CD4-positive, alpha-beta T cell treated with Interleukin-21 for 1 hour (primary cell): ENCODE measurements around the gene GDF15.
A peak's percentile ranks its signal among the peaks of the same experiment; 100 is the strongest.
"Not testable (repeated sequence)": the region's sequence is repeated elsewhere in the genome, so short reads cannot be mapped to it uniquely, and the experiment has no call there.

ENCODE experiments used
- DNase-seq: peaks from one replicate; pipeline ENCODE4 v3.0.0-alpha.2; 2020

GDF15 gene

DNA sequence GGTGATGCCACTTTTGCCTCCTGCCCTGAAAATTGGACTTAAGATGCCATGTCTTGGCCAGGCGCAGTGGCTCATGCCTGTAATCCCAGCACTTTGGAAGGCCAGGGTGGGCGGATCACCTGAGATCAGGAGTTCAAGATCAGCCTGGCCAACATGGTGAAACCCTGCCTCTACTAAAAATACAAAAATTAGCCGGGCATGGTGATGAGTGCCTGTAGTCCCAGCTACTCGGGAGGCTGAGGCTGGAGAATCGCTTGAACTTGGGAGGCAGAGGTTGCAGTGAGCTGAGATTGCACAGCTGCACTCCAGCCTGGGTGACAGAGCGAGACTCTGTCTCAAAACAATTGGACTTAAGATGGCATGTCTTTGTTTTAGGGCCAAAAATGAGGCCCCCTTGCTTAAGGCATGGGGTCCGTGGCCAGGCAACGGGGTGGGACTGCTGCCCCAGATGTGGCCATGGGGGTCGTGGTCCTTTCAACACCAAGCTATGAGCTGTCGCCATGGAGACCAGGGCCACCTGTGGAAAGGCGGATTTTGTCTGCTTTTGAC is 21.6 kb upstream of the GDF15 start:
- not testable (repeated sequence) for DNase-seq

DNA sequence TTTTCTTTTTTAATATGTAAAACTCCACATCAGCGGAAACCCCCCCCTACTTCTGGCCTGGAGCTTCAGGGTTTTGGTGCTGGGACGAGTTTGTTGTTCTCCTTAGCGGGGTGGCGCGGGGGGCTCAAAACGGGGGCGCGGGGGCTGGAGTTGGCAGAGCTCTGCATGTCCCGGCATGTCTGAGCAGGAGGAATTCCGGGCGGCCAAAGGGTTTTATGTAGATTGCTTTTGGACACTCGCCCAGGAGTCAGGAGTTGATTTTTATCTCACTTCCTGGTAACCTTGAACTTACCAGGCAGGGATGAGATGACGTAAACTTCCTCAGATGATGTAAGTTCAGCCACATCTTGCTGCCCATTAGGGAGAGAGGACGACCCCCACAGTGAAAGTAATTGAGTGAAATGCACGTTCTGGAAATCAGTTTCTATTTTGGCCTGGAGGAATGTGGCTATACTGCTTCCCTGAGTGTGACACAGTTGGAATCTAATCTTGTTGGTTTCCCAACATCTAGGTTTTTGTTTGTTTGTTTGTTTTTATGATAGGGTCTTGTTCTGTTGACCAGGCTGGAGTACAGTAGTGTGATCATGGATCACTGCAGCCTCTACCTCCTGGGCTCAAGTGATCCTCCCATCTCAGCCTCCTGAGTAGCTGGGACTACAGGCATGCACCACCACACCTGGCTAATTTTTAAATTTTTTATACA is 21.0 kb upstream of the GDF15 start:
- DNase-seq = no peak

GRCh38 chr19:18366021-18366435 is 19.9 kb upstream of the GDF15 start:
- no peak for DNase-seq

DNA sequence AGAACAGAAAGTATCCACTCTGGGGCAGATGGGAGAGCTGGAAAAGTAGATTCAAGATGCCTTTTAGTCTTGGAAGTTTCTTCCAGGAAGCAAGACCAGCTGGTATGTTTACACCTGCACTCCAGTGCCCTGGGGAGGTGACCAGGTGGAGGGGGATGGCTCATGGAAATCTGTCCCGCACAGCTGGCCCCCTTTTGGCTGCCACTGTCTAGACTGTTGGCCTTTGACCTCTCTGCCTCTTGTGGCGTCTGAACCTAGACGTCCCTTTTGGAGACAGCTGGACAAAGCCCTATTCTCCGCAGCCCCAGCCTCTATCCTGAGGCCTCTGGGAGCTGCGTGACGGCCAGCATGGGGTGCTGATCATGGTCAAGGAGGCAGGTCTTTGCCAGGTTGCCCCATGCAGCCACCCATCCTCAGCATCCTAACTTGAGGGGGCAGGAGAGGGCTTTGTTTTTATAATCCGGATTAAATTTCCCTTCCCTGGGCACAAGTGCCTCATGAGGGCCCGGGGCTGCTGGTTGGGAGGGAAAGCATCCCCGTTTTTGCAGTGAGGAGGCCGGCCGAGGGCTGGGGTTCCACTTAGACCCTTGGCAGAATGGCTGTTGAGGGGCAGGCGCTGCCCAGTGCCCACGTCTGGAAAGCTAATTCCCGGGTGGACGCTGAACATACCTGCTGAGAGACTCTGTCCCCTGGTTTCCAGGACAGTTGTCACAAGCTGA is 17.3 kb upstream of the GDF15 start:
- no peak for DNase-seq

GRCh38 chr19:18373407-18373891 is 12.5 kb upstream of the GDF15 start:
- no peak for DNase-seq

DNA sequence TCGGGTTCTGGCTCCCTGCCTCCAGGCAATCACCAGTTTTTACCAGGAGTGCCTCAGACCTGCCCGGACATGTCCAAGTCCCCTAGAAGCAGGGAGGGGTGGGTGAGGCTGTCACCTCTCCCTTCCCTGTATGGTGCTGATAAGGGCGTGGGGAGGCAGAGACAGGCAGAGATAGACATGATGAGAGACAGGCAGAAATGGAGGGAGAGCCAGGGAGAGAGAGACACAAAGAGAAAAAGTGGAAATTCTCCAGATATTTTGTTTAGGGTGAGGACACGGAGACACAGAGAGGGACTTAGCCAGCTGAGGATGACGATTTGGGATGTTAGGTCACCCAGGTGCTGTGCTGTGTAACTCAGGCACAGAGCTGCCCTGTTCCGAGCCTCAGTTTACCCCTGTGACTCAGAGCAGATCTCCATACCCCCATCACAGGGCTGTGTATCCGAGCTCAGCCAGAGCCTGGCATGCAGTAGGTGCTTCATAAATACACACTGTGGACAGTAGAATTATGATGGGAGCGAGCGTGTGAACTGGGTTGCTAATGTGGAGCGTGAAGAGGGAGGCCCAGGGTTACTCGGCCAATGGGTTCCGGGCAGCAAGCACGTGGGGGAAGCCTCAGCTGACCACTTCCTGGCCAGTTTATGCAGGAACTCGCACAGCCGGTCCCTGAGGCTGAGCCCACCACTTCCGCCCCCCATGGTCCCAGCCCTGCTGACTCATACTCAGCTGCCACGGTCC is 11.9 kb upstream of the GDF15 start:
- peak; percentile 67 for DNase-seq

DNA sequence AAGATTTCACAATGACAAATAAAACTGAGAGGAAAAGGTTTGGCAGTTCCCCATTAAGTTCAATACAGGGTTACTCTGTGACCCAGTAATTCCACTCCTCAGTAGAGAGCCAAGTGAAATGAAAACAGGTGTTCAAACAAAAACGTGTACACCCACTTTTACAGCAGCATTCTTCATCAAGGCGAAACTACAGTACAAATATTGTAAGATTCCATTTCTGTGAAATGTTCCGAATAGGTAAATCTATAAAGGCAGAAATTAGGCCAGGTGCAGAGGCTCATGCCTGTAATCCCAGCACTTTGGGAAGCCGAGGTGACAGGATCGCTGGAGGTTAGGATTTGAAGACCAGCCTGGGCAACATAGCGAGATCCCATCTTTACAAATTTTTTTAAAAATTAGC is 8.9 kb upstream of the GDF15 start:
- DNase-seq = no peak

DNA sequence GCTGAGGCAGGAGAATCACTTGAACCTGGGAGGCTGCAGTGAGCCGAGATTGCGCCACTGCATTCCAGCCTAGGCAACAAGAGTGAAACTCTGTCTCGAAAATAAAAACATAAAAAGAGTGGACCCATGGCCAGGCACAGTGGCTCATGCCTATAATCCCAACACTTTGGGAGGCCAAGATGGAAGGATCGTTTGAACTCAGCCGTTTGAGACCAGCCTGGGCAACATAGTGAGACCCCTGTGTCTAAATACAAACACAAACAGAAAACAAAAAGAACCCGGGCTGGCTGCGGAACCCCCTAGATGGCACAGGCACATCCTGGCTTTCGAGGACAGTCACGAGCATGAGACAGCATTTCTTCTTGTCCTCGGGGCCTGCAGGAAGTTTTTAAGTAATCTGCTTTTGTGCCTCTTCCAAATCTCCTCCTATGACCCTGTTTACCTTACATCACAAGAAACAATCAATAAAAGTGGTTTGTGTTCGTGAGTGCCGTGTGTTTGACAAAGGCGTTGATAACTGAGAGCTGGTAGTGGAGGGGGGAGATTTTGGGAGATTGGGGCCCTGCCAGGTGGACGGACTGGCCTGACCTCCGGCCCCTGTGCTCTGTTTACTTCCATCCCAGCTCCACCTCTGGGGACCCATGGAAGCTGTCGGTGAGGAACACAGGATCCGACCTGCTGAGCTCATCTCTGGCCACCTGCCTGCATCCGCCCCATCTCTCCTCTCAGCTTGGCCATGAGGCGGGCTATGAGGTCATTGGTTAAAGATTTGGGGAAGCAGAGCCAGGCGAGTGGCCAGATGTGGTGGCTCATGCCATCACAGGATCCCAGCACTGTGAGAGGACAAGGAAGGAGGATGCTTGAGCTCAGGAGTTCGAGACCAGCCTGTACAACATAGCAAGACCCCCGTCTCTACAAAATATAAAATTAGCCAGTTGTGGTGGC is 5.9 kb upstream of the GDF15 start:
- no peak for DNase-seq

GRCh38 chr19:18380843-18381242 is 5.1 kb upstream of the GDF15 start:
- DNase-seq = no peak

GRCh38 chr19:18383622-18384021 is 2.3 kb upstream of the GDF15 start:
- not testable (repeated sequence) for DNase-seq

DNA sequence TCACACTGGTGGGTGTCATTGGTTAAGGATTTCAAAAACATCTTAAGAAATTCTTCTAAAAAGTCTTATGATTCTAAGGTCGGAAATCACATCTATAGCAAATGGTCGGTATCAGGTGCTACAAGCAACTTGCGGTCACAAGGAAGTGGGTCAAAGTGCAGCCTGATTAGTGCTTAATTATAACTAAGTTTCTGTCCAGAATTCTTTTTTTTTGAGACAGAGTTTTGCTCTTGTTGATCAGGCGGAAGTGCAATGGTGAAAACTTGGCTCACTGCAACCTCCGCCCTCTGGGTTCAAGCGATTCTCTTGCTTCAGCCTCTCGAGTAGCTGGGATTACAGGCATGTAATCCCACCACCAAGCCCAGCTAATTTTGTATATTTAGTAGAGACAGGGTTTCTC is 1.2 kb upstream of the GDF15 start:
- DNase-seq = no peak

DNA sequence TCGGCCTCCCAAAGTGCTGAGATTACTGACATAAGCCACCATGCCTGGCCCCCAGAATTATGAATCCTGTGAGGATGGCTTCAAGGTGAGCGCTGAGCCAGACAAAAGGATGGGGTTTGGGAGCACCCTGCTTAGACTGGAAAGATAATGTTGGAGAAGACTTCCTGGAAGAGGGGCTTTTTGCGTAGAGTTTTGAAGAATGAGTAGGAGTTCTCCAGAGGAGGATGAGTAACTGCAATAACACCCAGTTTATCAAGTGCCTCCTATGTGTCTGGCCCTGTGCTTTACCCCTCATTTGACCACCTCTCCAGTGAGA is 641 bp upstream of the GDF15 start:
- no peak for DNase-seq

DNA sequence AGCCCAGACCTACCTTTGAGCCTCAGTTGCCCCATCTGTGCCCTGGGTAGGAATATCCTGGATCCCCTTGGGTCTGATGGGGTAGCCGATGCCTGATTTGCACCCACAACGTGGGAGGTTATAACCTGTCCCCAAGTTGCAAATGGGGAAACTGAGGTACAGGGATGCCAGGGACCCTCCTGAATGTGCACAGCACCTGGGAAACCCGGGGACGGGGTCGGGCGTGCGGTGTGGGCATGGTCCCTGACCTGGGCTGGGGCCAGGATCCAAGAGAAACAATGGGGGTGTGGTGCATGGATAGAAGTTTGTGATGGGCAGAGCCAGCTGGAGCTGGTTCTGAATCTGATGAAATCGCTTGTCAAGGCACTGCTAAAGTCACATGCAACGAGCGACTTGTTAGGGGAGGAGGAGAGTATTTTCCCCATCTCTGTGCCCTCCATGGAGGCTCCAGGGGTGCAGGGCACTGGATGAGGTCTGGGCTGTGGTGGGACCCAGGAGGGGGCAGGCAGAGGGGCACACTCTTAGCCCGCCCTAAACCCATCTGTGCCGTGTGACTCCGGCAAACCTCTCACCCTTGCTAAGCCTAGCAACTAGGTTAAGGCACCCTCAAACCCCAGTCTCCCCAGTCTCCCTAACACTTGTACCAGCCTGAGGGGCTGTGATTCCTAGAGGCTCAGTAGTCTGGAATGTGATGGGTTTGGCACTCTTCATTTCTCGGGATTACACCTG is 749 bp downstream of the GDF15 start:
- DNase-seq = no peak

- DNase-seq = peak; percentile 85
Measured at GRCh38 chr19:18388100-18388959, 2.4 kb downstream of the GDF15 start.

- DNase-seq = no peak
Measured at GRCh38 chr19:18388960-18389725, 3.2 kb downstream of the GDF15 start.

DNA sequence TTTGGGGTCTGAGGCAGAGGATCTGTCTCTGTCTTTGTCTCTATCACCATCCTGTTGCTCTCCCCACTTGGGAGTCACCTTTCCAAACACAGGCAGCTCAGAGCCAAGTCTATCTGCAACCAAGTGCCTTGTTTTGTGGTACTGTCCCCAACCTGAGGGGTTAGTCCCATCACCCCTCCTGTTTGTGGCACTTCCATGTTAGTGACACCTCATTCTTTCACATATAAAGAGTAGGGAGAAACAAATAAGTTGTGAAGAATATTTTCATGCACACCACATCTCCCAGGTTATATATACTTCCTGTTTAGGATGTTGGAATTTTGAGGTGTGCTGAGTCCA is 3.7 kb downstream of the GDF15 start:
- DNase-seq = no peak

DNA sequence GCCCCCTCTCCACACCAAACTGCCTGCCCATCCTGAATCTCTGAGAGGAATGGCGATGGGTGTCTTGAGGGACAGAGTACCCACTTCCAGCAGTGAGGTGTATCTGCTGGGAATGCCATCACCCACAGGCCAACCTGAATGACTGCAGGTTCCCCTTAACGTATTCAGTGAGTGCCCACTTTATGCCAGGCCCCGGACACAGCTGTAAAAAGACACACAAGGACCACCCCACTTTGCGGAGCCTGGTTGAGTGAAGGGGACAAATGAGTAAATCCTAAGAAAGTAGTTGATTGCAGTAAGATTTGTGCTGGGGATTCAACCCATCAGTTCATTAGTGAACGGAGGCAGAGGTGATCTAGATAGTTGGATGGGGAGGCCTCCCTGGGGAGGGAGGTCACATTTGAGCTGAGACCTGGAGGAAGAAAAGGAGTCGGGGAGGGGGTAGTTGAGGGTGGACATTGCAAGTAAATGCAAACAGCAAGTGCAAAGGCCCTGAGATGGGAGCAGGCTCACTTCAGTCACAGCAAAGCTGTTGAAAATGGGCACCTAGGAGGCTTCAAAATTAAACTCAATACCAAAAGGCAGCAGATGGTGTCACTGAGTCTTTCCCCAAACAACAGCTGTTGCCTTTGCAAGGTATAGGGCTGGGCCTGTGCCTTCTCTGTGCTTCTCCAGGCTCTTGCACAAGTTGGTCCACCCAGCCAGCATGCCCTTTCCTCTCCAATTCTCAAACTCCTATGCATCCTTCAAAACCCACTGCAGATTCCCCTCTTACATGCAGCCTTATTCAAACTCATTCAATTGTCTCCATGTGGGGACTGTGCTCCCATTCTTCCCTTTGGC is 4.3 kb downstream of the GDF15 start:
- DNase-seq = no peak

DNA sequence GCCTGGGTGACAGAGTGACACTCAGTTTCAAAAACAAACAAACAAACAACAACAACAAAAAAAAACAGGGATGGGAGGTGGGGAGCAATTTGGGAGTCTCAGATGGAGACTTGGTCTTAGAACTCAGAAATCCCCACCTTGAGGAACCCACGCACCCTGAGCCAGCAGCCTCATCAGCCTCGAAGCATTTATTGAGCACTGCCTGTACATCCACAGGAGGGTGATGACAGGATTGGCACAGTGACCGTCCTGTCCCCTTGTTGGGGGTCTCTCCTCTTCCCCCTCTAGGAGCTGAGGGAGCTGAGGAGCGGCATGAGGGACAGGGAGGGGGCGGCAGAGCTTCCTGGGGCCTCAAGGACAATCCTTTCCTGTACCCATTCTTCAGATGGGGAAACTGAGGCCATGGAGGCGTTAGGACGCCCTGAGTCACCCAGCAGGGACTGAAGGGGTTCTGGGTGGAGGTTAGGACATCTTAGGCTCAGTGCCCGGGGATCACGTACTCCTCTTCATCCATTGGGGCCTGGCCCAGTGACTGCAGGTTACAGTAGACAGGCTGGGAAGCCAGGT is 5.6 kb downstream of the GDF15 start:
- no peak for DNase-seq

DNA sequence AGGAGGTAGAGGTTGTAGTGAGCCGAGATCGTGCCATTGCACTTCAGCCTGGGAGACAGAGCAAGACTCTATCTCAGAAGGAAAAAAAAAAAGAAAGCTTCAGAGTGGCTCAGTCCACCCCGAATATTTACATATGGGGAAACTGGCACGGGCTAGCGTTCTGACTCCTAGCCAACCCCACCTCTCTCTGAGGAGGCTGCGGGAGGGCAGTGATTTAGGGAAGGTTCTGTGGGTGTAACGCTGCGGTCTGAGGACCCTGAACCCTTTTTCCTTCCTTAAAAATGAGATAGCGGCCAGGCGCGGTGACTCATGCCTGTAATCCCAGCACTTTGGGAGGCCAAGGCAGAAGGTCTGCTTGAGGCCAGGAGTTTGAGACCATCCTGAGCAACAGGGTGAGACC is 6.5 kb downstream of the GDF15 start:
- DNase-seq = peak; percentile 23
